NCI-H1436 treated with DMSO at 0.1 percent for 48 hours (cell line): ENCODE measurements around the gene RAB38.

Source experiments
- DNase-seq: peaks from one replicate; lab custom pipeline; 2025; lab: John Stamatoyannopoulos, UW

Gene RAB38

DNA sequence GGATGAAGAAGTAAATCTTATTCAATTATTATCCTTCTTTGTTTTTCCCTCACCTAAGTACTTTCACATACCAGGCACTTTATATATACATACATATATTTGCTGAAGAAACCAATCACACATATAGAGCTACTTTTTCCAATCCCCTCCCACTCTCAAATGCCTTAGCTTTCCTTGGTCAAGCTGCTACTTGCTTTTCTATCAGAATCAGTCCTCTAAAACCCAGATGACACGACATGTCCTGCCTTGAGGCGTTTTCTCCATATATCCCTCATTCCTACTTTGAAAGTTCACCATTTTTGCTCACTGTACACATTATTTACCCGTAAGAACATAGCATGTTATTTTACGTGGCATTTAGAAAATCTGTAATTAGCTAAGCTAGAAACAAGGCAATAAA, 5.4 kb downstream of the RAB38 start:
- DNase-seq, result no peak

DNA sequence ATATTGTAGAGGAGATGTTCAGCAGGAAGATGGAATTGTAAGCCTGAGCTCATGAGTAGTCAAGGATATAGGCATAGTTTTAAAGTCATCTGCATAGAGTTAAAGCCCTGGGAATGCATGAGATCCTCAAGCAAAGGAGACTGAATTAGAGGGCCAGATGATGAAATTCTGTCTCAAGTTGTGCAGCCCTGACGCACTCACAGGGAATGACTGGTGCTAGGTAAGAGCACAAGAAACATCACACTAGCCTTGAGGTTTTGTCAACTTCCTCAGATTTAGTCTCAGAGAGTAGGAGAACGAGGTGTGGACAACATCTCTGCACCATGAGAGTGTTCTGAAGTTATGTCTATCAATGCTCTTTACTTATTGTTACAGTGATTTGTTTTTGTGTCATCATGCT, 5.8 kb downstream of the RAB38 start:
- no peak for DNase-seq

DNA sequence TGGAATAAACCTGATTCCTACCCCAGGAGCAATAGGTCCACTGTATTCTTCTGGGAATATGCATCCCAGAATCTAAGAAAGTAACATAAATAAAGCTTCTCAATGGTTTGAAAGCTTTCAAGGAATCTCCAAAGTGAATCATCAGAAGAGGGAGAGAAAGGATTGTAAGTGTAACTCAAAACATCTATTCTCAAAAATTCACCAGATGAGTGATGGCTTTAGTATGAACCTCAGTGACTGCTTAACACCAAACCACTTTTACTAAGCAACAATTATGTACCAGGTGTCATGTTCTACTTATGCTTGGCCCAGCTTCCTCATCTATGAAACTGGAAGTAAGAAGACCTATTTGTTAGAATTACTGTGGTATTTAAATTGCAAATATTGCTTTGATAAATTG, 7.4 kb downstream of the RAB38 start:
- DNase-seq, result no peak

DNA sequence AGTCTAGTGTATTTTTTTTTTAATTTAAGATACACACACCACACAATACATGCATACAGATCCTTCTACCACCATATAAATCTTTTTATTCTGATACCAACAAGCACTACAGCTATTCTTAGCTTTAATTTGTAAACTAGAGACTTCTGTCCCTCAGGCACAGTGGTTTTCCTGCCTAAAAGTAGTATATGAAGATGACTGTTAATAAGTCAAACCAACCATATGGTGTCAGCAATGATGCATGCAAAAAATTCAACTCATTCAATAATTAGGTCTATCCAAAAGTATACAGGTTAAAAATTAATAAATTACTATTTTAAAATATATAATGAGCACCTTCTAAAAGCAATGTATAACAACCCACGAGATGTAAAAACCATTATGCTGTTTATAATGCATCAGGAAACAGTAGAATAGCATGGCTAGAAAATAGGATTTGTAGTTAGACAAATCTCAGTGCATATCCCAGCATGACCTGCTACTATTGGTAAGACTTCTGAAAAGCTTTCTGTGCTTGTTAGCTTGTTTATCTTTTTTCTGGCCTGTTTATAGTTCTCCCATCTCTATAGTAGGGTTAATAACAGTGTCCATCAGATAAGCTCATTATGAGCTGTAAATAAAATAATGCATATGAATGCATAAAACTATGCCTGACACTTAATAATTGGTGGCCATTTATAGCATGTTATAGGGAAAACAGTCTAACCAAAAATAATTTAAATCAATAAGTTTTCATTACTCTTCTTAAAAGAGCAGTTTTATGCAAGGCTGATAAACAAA, 10.2 kb downstream of the RAB38 start:
- DNase-seq, result no peak

DNA sequence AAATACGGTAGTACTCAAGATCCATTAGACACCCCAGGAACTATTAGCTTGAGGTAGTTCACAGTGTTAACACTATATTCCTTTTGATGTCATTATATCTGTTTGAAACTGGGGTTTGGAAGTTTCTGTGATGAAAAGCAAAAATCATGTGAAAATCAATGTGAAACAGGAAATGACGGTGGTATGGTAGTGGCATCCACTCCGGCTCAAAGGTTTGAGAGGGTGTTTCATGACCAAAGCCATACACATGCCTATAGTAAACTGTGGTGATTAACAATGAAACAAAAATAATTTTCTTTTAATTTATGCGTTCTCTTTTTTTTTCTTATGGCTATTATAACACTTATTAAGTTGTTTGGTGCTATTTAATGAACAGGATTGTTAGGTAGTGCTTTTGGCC, 10.9 kb downstream of the RAB38 start:
- no peak for DNase-seq

DNA sequence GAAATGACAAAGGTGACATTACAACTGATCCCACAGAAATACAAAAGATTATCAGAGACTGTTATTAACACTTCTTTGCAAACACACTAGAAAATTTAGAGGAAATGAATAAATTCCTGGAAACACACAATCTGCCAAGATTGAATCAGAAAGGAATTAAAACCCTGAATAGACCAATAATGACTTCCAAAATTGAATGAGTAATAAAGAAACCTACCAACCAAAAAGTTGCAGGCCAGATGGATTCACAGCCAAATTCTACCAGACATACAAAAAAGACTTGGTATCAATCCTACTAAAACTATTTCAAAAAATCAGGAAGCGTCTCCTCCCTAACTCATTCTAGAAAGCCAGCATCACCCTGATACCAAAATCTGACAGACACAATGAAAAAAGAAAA, 17.2 kb downstream of the RAB38 start:
- DNase-seq, result no peak

DNA sequence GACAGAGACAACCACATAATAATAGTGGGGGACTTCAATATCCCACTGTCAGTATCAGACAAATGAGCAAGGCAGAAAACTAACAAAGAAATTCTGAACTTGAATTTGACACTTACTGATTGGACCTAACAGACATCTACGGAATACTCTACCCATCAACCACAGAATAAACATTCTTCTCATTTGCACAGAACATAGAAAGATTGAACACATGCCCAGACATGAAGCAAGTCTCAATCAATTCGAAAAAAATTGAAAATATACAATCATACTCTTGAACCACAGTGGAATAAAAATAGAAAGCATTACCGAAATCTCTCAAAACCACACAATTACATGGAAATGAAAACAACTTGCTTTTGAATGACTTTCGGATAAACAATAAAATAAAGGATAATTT, 17.9 kb downstream of the RAB38 start:
- no peak for DNase-seq

DNA sequence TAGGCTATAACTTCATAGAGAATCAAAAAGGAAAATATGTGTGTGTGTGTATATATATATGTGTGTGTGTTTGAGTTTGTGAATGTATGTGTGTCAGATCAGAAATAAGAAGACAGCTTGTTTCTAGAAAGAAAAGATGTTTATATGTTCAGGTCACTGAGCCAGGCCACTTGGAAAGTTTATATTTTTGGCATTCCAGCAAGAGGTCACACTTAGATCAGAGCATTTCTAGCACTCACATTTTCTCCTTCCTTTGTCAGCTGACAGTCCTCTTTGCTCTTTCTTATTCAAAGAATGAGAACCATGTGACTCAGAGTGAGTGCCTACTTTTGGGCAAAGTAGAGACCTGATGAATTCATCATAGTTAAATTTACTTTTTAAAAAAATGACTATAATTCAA, 22.9 kb downstream of the RAB38 start:
- DNase-seq, result no peak

DNA sequence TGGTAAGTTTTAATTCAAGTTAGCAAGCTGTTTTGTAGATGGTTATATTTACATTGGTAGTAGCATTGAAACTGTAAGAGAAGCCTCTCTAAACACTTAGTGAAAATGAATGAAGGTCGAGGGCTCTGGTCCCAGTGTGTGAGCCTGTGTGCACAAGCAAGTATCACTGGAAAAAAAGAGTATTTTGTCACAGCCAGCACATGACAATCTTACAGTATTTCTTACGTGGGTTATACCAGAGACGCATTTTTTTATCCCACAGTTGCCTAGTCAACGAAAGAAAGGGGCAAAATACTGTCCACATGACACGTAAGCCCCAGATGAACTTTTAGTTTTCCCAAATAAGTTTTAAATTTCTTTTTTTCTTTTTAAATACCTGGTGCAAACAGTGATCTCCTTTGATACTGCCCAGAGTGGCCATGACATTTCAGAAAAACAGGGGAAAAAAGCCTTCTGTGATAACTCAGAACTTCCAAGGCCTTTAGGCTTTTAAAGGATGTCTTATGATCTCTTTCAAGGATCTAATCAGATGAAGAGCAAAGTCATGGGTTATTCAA, 23.5 kb downstream of the RAB38 start:
- DNase-seq, result no peak

DNA sequence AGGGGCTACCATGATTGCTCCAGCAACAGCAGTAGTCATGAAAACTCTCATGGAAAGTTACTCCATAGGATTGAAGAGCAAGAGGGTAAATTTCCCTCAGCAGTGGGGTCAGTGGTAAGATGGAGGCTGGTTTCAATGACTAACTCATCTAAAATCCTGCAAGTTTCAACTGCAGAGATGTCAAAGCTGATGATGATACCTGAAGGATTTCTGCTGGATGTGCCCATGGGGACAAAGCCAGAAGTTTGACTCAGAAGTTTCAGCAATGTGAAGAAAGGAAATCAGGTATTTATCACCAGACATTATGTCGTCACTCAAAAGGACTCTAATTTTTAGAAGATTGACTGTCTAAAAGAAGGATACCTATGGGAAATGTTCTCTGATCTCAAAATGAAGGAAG, 29.1 kb downstream of the RAB38 start:
- DNase-seq, result no peak

DNA sequence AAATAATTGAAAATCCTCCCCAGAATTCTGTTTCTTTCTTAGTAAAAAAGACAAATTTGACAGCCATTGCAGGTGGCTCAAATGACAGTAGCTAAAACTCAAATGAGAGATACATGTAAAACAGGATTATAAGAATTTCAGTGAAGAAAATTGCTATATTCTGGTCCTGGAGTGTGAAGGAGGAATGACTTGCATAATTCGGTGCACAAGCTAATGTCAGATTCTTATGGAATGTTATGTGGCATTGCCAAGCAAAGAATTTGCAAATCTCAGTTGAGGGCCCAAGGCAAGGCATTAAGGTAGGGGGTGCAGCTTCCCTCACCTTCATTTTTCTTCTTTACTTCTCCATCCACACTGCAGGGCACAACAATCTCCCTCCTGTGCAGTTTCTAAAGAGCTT, 35.4 kb downstream of the RAB38 start:
- DNase-seq, result no peak

DNA sequence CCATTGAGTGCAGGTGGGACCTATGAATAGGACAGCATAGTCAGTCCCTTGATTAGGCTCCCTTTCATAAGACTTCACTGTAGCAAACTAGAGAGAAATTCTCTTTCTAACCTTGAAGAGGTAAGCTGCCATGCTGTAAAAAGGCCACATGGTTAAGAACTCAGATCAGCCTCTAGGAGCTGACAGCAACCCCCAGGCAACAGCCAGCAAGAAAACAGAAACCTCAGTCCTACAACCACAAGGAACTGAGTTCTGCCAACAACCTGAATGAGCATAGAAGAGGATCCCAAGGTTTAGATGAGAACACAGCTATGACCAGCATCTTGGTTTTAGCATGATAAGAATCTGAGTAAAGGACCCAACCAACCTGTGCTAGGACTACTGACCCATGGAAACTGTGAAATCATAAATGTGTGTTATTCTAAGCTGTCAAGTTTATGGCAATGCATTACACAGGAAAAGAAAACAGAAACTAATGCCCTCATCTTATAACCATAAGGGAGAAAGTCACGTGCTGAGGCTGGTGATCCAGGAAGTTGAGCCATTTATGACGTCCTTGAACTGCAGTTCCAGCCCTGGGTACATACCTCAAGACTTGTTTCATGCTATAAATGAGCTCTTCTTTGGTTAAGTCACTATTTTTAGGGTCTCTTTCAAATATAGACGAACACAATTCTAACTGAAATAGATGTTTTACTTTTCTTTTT, 43.3 kb downstream of the RAB38 start:
- no peak for DNase-seq

DNA sequence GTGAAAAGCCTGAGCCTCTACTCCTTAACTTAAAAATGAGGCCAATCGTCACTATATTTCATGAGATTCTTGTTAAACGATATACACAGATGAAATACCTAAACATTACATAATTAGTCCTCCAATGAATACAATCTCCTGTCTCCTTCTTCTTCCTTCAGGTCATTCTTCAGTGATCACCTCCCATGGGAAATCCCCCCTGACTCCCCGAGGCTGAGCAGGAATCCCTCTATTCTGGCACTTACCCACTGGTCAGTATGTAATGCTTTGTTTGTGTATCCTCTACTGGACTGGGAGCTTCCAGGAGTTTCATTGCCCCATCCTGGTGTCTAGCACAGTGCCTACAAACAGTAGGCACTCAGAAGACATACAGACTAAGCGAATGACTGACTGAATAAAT, 52.3 kb downstream of the RAB38 start:
- no peak for DNase-seq

DNA sequence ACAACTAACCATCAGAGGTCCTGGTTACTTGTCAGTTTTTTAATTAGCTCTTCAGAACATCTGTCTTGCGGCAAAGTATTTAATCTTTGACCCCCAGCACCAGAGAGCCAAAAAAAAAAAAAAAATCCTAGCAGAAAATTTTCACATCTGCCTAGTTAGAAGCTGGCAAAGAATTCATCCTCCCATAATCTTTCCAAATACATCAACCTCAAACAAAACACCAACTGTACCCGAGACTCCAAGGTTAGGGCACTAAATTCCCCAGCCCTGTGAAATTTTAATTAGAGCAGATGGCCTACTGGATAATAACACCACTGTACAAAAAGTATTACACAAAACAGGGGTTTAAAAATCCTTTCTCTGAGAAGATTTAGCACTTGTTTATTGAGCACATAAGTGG, 55.7 kb downstream of the RAB38 start:
- DNase-seq, result no peak

DNA sequence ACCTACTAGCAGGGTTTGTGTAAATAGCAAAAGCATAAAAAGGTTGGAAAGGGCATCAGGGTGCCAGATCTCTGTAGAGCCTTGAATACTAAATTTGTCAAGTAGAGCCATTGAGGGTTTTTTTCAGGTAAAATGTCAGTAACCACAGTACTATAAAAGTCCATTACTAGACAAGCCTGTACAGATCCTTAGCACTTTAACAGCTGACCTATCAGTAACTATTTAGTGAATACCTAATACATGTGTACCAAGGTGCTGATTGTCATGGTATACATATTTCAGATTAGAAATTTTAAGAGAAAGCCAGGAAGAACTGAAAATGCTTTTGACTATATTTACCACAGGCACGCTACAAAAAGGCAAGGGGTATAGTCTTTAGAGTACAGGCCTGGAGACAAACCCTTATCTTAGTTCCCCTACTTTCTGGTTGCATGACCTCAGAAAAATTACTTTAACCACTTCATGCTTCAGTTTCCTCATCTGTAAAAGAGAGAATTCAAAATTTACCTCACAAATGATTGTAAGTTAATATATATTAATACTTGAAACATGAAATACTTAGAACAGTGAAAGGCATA, 57.9 kb downstream of the RAB38 start:
- DNase-seq, result no peak

DNA sequence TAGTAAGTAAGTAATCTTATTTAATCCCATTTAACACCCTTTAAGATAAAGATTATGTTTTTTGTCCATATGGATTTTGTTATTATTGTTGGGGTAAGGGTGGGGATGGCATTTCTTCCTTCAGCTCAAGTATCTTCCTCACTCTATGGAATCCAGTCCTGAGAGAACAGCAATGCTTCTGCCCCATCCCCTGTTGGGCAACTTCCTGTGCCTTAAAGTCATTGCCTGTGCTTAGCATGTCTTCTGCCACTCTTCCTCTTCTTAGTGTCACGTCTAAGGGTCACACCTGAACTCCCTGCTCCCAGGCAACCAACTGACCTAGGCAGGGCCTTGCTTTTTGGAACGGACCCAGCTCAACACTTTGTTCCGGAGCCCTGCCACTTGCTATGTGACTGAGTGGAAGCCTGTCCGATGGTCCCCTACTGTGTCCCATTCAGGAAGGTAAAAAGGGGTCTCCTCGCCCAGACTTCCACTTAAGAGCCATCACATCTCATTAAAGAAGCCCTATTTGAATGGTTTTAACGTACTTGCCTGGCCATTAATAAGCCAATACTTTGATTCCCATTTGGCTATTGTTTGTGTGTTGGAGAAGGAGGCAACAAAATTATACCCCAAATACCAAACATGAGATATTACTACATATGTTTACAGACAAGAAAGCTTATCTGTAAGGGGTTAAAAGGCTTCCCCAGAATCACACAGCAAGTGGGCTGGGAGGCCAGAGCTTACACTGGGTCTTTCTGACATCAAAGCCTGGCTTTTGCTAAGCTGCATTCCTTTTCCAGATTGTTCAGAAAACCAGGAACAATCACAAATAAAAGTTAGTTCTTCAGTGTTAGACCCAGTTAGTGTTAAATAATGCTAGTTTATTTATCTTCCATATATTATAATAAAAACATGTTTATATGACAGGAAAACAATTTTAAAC, 59.2 kb downstream of the RAB38 start:
- DNase-seq, result no peak

DNA sequence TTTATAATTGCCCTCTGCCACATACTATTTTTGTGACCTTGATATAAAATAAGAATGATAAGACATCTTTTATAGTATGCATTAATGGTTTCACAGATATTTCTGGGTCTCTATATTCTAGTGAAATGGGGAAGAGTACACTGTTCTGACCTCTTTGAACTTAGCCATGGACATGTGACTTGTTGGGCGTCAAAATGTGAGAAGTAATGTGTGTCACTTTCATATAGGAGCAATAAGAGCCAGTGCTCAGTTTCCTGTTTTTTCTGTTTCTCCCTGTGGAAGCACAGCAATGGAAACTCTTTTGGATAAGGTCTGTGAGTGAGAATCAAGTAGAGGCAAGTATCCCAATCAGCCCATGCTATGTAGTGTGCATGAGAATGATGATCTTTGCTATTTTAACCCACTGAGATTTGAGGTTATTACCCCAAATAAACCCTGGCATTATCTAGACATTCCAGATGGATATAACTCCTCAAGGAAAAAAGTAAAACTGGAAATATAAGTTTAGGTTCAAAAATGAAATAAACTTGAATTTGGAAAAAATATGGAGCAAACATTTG, 60.7 kb downstream of the RAB38 start:
- no peak for DNase-seq

DNA sequence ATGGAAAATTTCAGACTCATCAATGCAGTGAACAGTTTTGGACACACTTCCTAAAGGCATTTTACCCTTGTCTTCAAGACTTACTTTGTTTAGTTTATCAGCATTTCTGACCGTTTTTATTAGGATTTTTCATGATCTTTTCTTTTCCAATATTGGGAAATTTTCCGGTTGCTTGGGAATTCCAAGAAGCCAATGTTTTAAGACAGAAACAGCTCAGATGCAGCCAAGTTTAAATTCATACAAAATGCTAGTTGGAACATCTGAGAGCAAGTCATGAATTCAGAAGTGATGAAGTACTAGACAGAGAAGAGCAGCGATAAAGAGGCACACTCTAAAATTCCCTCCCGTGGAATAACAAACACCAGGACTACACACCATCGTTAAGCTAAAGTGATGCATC, 68.6 kb downstream of the RAB38 start:
- no peak for DNase-seq

DNA sequence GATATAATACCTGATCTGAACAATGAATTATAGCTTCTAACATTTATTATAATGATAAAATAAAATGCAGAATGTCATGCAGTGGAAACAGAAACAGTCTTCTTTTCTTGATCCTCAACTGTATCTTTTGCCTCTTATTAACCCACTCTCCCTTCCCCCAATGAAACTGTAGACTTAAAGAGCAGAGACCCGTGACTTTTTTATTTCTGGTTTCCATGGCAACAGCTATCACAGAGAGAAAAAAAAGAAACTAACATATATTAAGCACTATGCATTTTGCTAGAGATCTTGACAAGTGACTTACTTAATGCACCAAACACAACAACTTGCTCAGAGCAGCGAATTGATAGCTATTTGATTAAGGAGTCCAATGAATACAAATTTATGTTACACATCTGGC, 69.3 kb downstream of the RAB38 start:
- DNase-seq, result no peak

DNA sequence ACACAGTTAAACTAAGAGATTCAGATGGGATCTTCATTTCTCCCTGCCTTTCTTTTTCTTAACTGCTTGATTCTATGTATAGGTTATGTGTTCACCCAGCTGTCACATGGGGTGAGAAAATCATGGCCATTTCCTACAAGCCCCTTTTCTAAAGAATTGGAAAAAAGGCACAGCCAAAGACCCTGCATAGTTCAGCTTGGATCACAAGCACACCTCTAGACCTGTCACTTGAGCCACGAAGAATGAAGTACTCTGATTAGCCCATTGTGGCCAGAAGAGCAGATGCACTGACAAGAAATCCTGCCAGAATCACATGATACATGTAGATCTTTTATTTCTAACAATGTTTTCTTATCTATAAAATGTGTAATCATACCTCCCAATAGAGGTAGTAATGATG, 69.7 kb downstream of the RAB38 start:
- DNase-seq, result no peak

DNA sequence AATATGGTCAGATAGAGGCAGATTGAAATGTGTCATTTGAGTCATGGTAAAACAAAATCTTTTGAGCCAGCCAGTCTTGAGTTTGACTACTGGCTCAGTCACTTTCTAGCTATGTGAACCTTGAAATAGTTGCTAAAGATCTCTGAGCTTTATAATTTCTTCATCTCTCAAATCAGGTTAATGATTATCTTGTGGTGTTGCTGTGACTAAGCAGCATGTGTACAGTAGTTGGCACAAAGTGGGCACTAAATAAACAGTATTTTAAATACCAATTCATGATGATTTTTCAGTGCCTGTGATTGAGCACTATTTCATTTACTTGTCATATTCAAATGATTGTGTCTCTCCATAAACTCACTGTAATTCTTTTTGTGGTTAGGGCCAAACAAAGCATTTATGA, 70.8 kb downstream of the RAB38 start:
- no peak for DNase-seq
